Measurements from ENCODE around the gene RNF208.
"Not testable (repeated sequence)": the region's sequence is repeated elsewhere in the genome, so short reads cannot be mapped to it uniquely, and the experiment has no call there.

The RNF208 gene, protein sequence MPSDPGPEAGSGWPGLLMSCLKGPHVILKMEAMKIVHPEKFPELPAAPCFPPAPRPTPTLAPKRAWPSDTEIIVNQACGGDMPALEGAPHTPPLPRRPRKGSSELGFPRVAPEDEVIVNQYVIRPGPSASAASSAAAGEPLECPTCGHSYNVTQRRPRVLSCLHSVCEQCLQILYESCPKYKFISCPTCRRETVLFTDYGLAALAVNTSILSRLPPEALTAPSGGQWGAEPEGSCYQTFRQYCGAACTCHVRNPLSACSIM

GRCh38 chr9:137222190-137223077 lies at the start of gene RNF208:
TSS of gene RNF208 (minus strand) at chr9:137222240. CDS start at chr9:137221212, 1,028 bp downstream.
- H3K27ac ChIP-seq = peak within 1 kb of the TSS; percentile 19 to 97 (median 92)
- H3K4me3 ChIP-seq = peak within 1 kb of the TSS; percentile 51 to 69 (median 60)

DNA sequence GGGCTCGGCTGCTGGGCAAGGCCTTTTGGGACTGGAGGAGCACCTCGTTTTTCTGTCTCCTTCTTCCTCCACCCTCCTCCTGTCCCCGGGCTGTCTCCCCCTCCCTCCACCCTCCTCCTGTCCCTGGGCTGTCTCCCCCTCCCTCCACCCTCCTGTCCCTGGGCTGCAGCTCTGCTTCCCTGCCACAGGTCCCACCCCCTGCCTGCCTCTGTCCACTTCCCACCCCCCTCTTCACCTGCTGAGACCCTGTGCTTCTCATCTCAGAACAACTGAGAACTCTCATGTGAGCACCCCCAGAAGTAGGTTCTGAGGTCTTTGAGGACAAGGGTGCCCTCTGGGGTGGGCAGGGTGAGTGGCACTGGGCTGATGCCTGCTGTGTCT lies 49.6 kb upstream of the RNF208 start:
- no peak overlapping the region for H3K27ac ChIP-seq
- no peak overlapping the region for H3K4me3 ChIP-seq

DNA sequence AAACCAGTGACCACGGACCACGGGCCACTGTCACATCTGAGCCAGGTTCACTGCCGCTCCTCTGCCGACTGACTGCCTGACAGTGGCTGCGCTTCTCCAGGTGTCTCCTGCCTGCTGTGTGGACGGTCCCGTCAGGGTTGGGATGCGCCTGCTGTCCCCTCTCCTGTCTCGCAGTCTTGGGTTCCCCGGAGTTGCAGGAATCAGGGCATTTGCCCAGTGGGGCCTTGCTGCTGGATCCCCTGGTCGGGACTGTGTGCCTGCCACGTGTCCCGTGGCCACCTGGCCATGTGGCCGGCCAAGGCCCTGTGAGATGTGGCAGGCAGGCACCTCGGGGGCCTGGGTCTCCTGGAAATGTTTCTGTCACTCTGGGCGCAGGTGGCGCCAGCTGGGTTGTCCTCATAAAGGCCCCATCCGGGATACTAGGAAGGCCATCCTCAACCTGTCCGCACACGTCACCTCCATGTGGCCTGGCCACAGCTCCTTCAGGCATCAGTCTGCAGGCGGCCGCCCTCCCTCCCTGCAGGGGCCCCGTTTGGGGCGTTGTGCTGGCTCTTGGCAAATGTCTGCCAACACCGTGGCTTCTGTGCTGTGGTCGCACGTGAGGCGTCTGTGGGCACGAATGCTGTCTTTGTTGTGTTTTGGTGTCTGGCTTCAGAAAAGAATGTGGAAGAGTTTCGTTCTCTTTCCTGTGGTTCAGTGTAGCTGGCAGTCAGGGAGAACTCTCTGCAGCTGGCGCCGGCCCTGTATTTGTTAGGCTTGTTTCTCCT lies 49.1 kb upstream of the RNF208 start:
- Histone ChIP-seq H3K4me3 (no peak overlapping the region), H3K27ac (no peak overlapping the region)

- no peak overlapping the region for H3K4me3 ChIP-seq
- H3K27ac ChIP-seq = peak overlapping the region in 7 of 21 experiments; percentile 2 to 37 (median 23)
Observed at GRCh38 chr9:137269231-137269772, 47.3 kb upstream of the RNF208 start.

- H3K27ac ChIP-seq = peak overlapping the region in 6 of 21 experiments; percentile 2 to 37 (median 24)
- no peak overlapping the region for H3K4me3 ChIP-seq
Observed at GRCh38 chr9:137268538-137269201, 46.6 kb upstream of the RNF208 start.

- Histone ChIP-seq H3K4me3 (no peak overlapping the region), H3K27ac (peak overlapping the region in 2 of 21 experiments; percentile 11 to 23)
Observed at GRCh38 chr9:137267933-137268355, 45.9 kb upstream of the RNF208 start.

GRCh38 chr9:137266585-137267453 lies 44.8 kb upstream of the RNF208 start:
- H3K4me3 ChIP-seq = no peak overlapping the region
- no peak overlapping the region for H3K27ac ChIP-seq

DNA sequence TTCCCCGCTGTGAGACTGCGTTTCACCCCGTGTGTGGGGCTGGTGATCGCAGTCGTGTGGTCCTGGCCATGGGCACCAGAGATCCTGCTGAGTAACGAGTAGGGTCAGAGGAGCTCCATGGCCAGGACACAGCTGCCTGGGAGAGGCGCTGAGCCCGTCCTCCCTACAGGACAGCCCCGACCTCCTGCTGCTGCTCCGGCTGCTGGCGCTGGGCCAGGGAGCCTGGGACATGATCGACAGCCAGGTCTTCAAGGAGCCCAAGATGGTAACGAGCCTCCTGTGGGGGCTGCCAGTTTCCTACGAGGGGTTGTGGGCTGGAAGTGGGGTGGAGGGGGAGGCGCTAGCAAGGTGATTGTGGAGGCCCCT lies 44.1 kb upstream of the RNF208 start:
- H3K27ac ChIP-seq = no peak overlapping the region
- no peak overlapping the region for H3K4me3 ChIP-seq

GRCh38 chr9:137265496-137266161 lies 43.6 kb upstream of the RNF208 start:
- H3K4me3 ChIP-seq = no peak overlapping the region
- H3K27ac ChIP-seq = no peak overlapping the region

DNA sequence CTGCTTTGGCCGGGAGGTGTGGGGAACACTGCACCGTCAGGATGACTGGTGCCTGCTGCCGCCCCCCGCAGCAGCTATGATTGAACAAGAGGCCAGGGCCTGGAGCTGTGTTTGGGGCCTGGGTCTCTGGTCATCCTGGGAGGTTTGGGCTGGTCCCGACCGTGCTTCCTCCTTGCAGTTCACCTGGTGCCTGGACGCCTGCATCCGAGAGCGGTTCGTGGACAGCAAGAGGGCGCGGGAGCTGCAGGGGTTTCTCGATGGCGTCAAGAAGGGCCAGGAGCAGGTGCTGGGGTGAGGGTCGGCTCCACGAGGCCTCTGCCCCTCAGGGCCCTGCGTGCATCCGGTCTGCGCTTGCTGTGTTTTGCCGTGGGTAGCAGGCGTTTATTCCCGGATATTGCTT lies 42.0 kb upstream of the RNF208 start:
- H3K4me3 ChIP-seq = no peak overlapping the region

GRCh38 chr9:137263506-137263905 lies 41.5 kb upstream of the RNF208 start:
- Histone ChIP-seq H3K27ac (no peak overlapping the region), H3K4me3 (no peak overlapping the region)

More for the DNA sequence above, 42.0 kb upstream of the RNF208 start:
- no peak overlapping the region for H3K27ac ChIP-seq

GRCh38 chr9:137262909-137263285 lies 40.9 kb upstream of the RNF208 start:
- H3K4me3 ChIP-seq = no peak overlapping the region
- no peak overlapping the region for H3K27ac ChIP-seq

GRCh38 chr9:137262173-137262908 lies 40.3 kb upstream of the RNF208 start:
- not testable (repeated sequence) for H3K27ac ChIP-seq, H3K4me3 ChIP-seq

- H3K27ac ChIP-seq = no peak overlapping the region
- H3K4me3 ChIP-seq = no peak overlapping the region
Observed at GRCh38 chr9:137256856-137257255, 34.8 kb upstream of the RNF208 start.

DNA sequence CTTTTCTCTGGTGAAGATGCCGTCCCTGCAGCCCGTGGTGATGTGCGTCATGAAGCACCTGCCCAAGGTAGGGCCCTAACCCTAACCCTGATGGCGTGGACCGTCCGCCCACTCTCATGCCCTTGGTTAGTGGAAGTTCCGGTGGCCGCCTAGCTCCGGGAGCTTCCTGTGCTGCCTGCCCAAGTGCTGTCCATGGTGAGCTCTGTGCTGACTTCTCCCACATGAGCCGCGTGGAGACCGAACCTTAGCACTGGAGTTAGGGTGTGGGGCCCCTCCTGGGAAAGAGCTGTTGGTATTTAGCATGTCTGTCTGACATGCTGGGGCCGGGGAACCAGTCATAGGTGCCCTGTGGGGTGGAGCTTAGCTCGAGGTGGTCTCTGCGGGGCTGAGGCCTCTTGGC lies 34.3 kb upstream of the RNF208 start:
- Histone ChIP-seq H3K27ac (peak overlapping the region in 2 of 21 experiments; percentile 89 to 95), H3K4me3 (peak overlapping the region in 6 of 7 experiments; percentile 73 to 100 (median 100))

DNA sequence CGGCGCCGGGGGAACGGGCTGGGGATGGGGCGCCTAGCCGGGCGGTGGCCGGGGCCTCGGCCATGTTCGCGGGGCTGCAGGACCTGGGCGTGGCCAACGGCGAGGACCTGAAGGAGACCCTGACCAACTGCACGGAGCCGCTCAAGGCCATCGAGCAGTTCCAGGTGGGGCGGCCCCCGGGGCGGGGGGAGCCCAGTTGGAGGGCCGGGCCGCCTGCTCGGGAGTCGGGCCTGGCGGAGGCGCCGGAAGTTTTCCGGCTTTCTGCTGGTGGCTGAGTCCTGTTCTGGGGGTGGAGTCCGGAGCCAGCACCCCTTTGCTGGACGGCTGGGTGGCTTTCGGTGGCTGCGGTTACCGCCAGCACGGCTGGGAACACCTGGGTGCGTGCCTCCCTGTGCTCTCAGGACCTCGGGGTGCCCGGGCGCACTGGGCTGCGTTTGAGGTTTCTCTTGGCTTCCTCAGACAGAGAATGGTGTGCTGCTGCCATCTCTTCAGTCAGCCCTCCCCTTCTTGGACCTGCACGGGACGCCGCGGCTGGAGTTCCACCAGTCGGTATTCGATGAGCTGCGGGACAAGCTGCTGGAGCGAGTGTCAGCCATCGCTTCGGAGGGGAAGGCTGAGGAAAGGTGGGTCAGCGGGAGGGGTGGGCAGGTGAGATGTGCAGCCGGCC lies 33.5 kb upstream of the RNF208 start:
- Histone ChIP-seq H3K4me3 (peak overlapping the region; percentile 73 to 100 (median 99)), H3K27ac (peak overlapping the region; percentile 27 to 95 (median 87))

Measured in skin epidermis (tissue), 12 donors.